Measurements from ENCODE around the gene DLX2. TPM values are rescaled to one million over a fixed set of nuclear protein-coding genes. Genes with fewer than 3 reads are reported as not detected.

The DLX2 gene
- total and polyA plus RNA-seq, 2 of the 13 experiments (the other 11 are each of a cell fraction or from before 2014, with no cell fraction given): 0.07 to 0.15 TPM

DNA sequence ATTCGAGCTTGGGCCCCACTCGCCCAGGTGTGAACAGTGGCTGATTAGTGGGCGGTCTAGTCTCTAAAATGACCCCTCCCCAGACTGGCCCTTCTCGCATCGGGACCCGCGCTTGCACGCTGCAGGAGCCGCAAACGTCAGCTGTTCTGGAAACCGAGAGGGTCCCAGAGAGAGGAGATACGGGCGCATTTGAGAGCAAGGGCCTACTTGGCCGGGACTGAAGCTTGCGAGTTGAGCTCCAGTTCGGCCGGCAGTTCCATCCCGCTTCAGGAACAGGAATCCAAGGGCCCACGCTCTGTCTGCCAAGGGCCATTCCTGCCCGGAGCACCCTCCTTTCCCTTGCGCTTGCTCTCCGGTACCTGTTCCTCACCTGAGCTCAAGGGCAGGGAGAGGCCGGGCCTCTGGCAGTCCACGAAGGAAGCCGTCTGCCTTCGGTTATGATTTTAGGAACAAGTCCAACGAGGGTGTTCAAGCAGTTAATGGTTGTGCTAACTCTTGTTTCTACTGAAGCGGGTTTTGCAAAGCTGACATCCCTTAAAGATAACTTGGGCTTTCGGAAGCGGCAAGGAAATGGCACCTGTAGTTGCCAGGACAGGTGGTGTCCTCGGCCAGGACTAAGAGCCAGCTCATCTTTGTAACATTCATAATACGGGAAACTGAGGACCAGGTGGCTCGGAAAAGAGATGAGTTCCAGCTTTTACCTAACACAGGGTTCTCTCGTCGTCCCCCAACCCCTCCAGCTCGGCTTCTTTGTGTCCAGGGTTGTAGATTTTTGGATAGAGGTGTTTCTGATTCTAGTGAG lies 21.3 kb downstream of the DLX2 start:
- WGBS (ENCODE audit: low lambda C conversion rate): 77% methylated on average over 36 of the region's 36 CpGs

More for the DNA sequence above, 21.3 kb downstream of the DLX2 start:
- intact Hi-C loops (cut with micrococcal nuclease; ENCODE audit: unreplicated experiment) (no loop called here), in situ Hi-C loops (cut with HindIII; ENCODE audit: extremely low pct_ligation_motif_present, low pct_unique_long_range_greater_than_20kb) (no loop called here)
- peak overlapping the region; percentile 58 for H3K4me2 ChIP-seq (ENCODE audit: low read depth, low read length)
- no peaks in the 10 kb centered on the region for H3K36me3 ChIP-seq (replicated peaks in 1 of 2; ENCODE audit: control insufficient read depth in 1 of 2, insufficient read depth in 2 of 2, low read length in 2 of 2)
- CTCF ChIA-PET (ENCODE audit: low intra/inter-chr PET ratio, low total read pairs): no interaction called here
- no peak overlapping the region for H3K9ac ChIP-seq (ENCODE audit: insufficient read depth, low read depth, low read length)
- BruUV-seq (replicated peaks): no TSS peak
- H3K4me3 ChIP-seq (replicated peaks in 1 of 3; ENCODE audit: insufficient read depth in 1 of 3, low read depth in 2 of 3, low read length in 3 of 3): peak overlapping the region in 2 of 3 experiments; percentile 16 to 37; a peak in 2 of 6 replicates
- DNase-seq (ENCODE audit: low spot score): no peak
- H3K4me1 ChIP-seq (ENCODE audit: insufficient read depth, low read length): peaks cover 61% of the 10 kb centered on the region
- H3K27ac ChIP-seq (ENCODE audit: extremely low read length, insufficient read depth, low read length): no peak overlapping the region
- H2AFZ ChIP-seq (ENCODE audit: low read length): no peak overlapping the region
- no peaks in the 10 kb centered on the region for H3K79me2 ChIP-seq (ENCODE audit: insufficient read depth, low read length)
- FAIRE-seq: no peak
- peaks cover 3% of the 10 kb centered on the region; the same call in 1 of the 2 replicates for H4K20me1 ChIP-seq (ENCODE audit: insufficient read depth, low read length)
- H3K27me3 ChIP-seq (ENCODE audit: control insufficient read depth in 1 of 2, insufficient read depth in 2 of 2, low read length in 2 of 2): peaks cover 7 to 48% of the 10 kb centered on the region in 2 experiments; a peak in 4 of 5 replicates
- POLR2A ChIA-PET: interaction anchor here (0.5 to 2.5 kb wide), 2 partner anchors 25 to 29 kb away, joined by 3 to 9 read pairs; no protein-coding TSS in a partner anchor
- ATAC-seq: no peak
- H3K9me3 ChIP-seq (ENCODE audit: low read length): no peaks in the 10 kb centered on the region
- 0 out of 2 replicates have a peak, but pooled peaks have one; percentile 32 for TF ChIP-seq ZNF572 (CRISPR knock-in tag; IDR thresholded peaks at IDR 0.05)
- peak; percentile 26; the same call in 1 of the 2 replicates for TF ChIP-seq ZNF605 (CRISPR knock-in tag; IDR thresholded peaks at IDR 0.05)
- TF ChIP-seq, protein P1, sequence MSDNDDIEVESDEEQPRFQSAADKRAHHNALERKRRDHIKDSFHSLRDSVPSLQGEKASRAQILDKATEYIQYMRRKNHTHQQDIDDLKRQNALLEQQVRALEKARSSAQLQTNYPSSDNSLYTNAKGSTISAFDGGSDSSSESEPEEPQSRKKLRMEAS (IDR thresholded peaks at IDR 0.05): 0 out of 2 replicates have a peak, but pooled peaks have one; percentile 23
- peak; percentile 10; the same call in 1 of the 2 replicates for TF ChIP-seq CCDC6 (CRISPR knock-in tag; IDR thresholded peaks at IDR 0.05)
- no peak for TF ChIP-seq PAWR (CRISPR knock-in tag; IDR thresholded peaks at IDR 0.05; ENCODE audit: borderline replicate concordance)
- peak; percentile 74 for TF ChIP-seq AGO2 (optimal IDR thresholded peaks at IDR 0.05; ENCODE audit: low read depth, low read length)
- no peak for TF ChIP-seq CEBPB (IDR thresholded peaks at IDR 0.05; ENCODE audit: borderline replicate concordance, low read depth, low read length)
- TF ChIP-seq, protein P2, sequence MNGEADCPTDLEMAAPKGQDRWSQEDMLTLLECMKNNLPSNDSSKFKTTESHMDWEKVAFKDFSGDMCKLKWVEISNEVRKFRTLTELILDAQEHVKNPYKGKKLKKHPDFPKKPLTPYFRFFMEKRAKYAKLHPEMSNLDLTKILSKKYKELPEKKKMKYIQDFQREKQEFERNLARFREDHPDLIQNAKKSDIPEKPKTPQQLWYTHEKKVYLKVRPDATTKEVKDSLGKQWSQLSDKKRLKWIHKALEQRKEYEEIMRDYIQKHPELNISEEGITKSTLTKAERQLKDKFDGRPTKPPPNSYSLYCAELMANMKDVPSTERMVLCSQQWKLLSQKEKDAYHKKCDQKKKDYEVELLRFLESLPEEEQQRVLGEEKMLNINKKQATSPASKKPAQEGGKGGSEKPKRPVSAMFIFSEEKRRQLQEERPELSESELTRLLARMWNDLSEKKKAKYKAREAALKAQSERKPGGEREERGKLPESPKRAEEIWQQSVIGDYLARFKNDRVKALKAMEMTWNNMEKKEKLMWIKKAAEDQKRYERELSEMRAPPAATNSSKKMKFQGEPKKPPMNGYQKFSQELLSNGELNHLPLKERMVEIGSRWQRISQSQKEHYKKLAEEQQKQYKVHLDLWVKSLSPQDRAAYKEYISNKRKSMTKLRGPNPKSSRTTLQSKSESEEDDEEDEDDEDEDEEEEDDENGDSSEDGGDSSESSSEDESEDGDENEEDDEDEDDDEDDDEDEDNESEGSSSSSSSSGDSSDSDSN (CRISPR knock-in tag; IDR thresholded peaks at IDR 0.05): 0 out of 2 replicates have a peak, but pooled peaks have one; percentile 18
- TF ChIP-seq GATA4 (IDR thresholded peaks at IDR 0.05; ENCODE audit: borderline replicate concordance, low read depth): no peak
- TF ChIP-seq, protein P3, sequence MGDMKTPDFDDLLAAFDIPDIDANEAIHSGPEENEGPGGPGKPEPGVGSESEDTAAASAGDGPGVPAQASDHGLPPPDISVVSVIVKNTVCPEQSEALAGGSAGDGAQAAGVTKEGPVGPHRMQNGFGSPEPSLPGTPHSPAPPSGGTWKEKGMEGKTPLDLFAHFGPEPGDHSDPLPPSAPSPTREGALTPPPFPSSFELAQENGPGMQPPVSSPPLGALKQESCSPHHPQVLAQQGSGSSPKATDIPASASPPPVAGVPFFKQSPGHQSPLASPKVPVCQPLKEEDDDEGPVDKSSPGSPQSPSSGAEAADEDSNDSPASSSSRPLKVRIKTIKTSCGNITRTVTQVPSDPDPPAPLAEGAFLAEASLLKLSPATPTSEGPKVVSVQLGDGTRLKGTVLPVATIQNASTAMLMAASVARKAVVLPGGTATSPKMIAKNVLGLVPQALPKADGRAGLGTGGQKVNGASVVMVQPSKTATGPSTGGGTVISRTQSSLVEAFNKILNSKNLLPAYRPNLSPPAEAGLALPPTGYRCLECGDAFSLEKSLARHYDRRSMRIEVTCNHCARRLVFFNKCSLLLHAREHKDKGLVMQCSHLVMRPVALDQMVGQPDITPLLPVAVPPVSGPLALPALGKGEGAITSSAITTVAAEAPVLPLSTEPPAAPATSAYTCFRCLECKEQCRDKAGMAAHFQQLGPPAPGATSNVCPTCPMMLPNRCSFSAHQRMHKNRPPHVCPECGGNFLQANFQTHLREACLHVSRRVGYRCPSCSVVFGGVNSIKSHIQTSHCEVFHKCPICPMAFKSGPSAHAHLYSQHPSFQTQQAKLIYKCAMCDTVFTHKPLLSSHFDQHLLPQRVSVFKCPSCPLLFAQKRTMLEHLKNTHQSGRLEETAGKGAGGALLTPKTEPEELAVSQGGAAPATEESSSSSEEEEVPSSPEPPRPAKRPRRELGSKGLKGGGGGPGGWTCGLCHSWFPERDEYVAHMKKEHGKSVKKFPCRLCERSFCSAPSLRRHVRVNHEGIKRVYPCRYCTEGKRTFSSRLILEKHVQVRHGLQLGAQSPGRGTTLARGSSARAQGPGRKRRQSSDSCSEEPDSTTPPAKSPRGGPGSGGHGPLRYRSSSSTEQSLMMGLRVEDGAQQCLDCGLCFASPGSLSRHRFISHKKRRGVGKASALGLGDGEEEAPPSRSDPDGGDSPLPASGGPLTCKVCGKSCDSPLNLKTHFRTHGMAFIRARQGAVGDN (CRISPR knock-in tag; IDR thresholded peaks at IDR 0.05): peak; percentile 45
